ENCODE measurements around the gene NAA16.
"Not testable (repeated sequence)": the region's sequence is repeated elsewhere in the genome, so short reads cannot be mapped to it uniquely, and the experiment has no call there.

The NAA16 gene

DNA sequence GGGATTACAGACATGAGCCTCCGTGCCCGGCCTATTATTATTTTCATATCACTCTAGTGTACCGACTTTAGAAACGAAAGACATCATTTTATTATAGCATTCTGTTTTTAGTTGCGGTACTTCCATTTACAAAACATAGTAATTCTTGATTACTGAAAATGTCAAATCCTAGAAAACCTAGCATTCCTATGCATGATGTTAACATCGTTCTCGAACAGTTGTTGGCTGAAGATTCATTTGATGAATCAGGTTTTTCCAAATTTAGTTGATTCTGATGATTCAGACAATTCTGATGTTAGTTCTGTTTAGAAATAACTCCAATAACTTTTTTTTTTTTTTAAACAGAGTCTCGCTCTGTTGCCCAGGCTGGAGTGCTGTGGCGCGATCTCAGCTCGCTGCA is 36.2 kb upstream of the NAA16 start:
- TF ChIP-seq, protein P1, sequence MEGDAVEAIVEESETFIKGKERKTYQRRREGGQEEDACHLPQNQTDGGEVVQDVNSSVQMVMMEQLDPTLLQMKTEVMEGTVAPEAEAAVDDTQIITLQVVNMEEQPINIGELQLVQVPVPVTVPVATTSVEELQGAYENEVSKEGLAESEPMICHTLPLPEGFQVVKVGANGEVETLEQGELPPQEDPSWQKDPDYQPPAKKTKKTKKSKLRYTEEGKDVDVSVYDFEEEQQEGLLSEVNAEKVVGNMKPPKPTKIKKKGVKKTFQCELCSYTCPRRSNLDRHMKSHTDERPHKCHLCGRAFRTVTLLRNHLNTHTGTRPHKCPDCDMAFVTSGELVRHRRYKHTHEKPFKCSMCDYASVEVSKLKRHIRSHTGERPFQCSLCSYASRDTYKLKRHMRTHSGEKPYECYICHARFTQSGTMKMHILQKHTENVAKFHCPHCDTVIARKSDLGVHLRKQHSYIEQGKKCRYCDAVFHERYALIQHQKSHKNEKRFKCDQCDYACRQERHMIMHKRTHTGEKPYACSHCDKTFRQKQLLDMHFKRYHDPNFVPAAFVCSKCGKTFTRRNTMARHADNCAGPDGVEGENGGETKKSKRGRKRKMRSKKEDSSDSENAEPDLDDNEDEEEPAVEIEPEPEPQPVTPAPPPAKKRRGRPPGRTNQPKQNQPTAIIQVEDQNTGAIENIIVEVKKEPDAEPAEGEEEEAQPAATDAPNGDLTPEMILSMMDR (conservative IDR thresholded peaks at IDR 0.05; ENCODE audit: control insufficient read depth, insufficient read depth, low read depth, low read length), result no peak
- H3K4me3 ChIP-seq (ENCODE audit: control insufficient read depth, low read depth, low read length), result no peak overlapping the region
- peak; percentile 65 for DNase-seq (ENCODE audit: low read depth)

DNA sequence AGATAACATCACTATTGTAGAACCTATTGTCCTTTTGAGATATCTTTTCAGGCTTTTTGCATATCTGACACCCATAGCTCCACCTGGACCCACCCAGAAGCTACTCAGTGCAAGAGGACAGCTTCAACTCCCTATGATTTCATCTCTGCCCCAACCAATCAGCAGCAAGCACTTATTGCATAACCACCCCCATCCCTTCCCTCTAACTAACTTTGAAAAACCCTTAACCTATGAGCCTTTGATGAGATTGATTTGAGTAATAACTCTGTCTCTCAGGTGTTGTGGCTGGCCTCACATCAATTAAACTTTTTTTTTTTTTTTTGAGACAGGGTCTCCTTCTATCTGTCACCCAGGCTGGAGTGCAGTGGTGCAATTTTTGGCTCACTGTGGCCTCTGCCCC is 34.2 kb upstream of the NAA16 start:
- H3K4me3 ChIP-seq (ENCODE audit: control insufficient read depth, low read depth, low read length), result no peak overlapping the region
- no peak for DNase-seq (ENCODE audit: low read depth)
- TF ChIP-seq, protein P1 (conservative IDR thresholded peaks at IDR 0.05; ENCODE audit: control insufficient read depth, insufficient read depth, low read depth, low read length), result no peak

DNA sequence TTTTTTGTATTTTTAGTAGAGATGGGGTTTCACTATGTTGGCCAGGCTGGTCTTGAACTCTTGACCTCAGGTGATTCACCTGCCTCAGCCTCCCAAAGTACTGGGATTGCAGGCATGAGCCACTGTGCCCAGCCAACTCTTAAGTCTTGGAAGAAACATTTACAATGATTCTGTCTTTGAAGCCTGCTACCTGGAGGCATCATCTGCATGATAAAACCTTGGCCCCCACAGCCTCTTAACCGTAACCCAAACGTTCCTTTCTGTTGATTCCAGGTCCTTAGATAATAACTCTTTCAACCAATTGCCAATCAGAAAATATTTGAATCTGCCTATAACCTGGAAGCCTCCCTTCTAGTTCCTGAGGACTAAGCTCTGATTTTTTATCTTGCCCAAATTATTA is 31.9 kb upstream of the NAA16 start:
- not testable (repeated sequence) for H3K4me3 ChIP-seq (ENCODE audit: control insufficient read depth, low read depth, low read length); DNase-seq (ENCODE audit: low read depth)

DNA sequence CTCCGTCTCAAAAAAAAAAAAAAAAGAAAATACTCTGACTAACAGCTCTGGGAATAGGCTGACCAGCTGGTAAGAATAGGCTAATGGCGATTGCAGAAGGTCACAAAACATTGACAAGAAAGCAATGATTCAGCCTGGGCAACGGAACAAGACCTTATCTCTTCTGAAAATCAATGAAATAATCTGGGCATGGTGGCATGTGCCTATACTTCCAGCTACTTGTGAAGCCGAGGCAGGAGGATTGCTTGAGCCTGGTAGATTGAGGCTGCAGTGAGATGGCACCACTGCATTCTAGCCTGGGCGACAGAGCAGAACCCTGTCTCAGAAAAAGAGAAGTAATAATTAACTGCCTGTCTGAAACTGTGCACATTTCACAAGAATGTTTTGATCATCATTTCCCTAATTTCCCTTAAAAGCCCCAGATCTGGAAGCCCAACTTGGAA is 28.9 kb upstream of the NAA16 start:
- DNase-seq (ENCODE audit: low read depth), result no peak
- TF ChIP-seq, protein P1 (conservative IDR thresholded peaks at IDR 0.05; ENCODE audit: control insufficient read depth, insufficient read depth, low read depth, low read length), result no peak

DNA sequence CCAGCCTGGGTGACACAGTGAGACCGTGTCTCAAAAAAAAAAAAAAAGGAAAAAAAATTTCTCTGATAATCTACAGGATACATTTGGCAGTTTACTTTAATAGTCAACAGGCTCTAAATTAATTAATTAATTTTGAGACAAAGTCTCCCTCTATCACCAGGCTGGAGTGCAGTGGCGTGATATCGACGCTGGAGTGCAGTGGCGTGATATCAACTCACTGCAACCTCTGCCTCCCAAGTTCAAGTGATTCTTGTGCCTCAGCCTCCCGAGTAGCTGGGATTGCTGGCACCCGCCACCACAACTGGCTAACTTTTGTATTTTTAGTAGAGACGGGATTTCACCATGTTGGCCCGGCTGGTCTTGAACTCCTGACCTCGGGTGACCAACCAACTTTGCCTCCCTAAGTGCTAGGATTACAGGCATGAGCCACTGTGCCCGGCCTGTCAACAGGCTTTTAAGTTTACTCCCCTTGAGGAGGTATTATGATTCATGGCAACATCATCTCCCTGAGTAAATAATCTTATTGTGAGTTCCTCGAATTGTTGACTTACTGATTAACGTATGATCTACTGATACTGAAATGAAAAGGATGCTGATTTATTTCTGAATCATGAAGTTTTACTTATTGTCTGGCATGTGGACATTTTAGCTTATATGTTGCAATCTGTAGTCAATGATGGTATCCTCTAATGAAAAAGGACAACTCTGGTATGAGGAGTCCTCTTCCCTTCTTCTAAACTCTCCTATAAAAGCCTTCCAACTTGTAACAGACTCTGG is 26.4 kb upstream of the NAA16 start:
- peak; percentile 93 for DNase-seq (ENCODE audit: low read depth)
- TF ChIP-seq, protein P1 (conservative IDR thresholded peaks at IDR 0.05; ENCODE audit: control insufficient read depth, insufficient read depth, low read depth, low read length), result no peak
- no peak overlapping the region for H3K4me3 ChIP-seq (ENCODE audit: control insufficient read depth, low read depth, low read length)

More for the DNA sequence above, 28.9 kb upstream of the NAA16 start:
- no peak overlapping the region for H3K4me3 ChIP-seq (ENCODE audit: control insufficient read depth, low read depth, low read length)

DNA sequence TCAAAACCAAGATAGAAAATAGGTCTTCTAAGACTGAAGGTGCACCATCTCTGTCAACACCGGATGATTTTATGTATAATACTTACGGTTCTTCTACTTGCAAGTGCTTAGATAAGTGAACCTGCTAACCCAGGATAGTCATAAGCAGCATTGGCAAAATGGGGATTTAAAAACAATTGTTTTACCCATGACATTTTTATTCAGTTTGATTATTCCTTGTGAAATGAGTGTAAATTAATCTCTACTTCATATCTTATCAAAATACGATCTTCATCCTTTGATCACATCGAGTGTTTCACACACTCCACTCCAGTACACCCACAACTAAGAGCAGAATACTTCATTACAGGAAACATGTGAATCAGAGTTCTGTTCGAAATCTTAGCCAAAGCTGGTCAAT is 24.7 kb upstream of the NAA16 start:
- no peak overlapping the region for H3K4me3 ChIP-seq (ENCODE audit: control insufficient read depth, low read depth, low read length)
- DNase-seq (ENCODE audit: low read depth), result no peak
- TF ChIP-seq, protein P1 (conservative IDR thresholded peaks at IDR 0.05; ENCODE audit: control insufficient read depth, insufficient read depth, low read depth, low read length), result no peak

DNA sequence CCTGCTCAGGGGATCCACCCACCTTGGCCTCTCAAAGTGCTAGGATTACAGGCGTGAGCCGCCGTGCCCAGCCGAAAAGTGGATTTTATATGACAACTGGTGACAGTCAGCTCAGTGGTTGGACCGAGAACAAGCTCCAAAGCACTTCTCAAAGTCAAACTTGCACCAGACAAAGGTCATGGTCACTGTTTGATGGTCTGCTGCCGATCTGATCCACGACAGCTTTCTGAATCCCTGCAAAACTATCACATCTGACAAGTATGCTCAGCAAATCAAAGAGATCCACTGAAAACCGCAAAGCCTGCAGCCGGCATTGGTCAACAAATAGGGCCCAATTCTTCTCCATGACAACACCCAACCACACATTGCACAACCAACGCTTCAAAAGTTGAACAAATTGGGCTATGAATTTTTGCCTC is 21.6 kb upstream of the NAA16 start:
- DNase-seq (ENCODE audit: low read depth), result no peak
- TF ChIP-seq, protein P1 (conservative IDR thresholded peaks at IDR 0.05; ENCODE audit: control insufficient read depth, insufficient read depth, low read depth, low read length), result no peak
- H3K4me3 ChIP-seq (ENCODE audit: control insufficient read depth, low read depth, low read length), result no peak overlapping the region
